GM21447 (cell line): Measurements from ENCODE around the gene SEC31A.

Source experiments
- ATAC-seq: cut with Tn5 transposase; IDR thresholded peaks from one replicate; pipeline ENCODE4 v1.9.1; 2021; ENCODE audit not compliant: unreplicated experiment

SEC31A gene

DNA sequence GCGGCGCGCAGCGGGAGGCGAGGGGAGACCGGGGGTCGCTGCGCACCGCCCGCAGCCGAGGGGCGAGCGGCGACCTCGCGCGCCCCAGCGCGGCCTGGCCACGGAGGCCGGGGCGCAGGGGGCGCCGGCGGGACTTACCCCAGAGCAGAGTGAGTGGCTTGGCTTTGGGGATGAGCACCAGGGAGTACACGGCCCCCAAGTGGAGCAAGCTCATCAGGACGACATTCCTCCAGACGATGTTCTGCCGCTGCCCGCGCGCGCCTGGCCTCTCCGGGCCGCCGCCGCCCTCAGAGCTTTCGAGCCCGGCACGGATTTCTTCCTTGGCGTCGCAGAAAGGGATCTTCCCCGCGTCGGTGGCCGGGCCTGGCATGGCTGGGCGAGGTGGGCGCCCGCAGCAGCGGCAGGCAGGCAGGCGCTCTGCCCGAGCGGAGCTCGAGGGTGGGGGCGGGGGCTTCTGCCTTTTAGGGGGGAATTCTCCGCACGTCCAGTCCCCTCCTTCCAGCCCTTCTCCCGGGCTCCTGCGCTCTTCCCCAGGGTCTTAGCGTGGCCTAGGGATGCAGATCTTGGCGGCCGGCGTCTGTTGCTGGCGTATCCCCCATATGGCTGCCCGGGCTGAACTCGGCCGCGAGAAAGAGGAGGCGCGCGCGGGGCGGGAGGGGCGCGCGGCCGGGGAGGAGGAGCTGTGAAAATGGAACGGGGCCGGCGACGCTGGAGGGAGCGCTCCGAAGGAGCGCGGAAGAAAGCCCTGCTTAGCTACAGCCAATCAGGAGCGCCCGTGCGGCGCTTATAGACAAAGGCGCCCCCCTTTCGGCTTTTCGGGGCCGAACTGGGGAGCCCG lies 92.6 kb downstream of the SEC31A start, which contains the start of gene SCD5:
TSS of gene SCD5 (minus strand) at position 629 of the 838 bp plus-strand sequence. CDS start at position 370, 259 bp downstream.
- peak; percentile 90 for ATAC-seq

GRCh38 chr4:82797405-82798111 lies 93.4 kb downstream of the SEC31A start:
- no peak for ATAC-seq

DNA sequence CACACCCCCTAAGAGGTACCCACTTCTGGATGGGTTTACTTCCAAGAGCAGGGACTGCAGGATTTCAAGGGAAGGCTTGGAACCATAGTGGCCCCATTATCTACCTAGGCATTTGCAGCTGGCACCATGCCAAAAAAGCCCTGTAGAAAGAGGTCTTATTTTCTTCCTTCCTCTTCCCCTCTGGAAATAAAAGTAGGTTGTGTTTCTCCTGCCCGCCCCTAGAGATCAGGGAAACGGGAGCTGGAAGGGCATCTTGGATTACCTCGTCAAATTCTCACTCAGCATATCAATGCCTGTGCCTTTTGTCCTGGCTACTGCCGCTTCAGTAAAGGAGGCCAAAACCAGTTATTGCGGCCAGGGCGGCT lies 93.9 kb downstream of the SEC31A start:
- no peak for ATAC-seq

- ATAC-seq = no peak
These were observed 97.9 kb downstream of the SEC31A start for GRCh38 chr4:82792912-82793649.

DNA sequence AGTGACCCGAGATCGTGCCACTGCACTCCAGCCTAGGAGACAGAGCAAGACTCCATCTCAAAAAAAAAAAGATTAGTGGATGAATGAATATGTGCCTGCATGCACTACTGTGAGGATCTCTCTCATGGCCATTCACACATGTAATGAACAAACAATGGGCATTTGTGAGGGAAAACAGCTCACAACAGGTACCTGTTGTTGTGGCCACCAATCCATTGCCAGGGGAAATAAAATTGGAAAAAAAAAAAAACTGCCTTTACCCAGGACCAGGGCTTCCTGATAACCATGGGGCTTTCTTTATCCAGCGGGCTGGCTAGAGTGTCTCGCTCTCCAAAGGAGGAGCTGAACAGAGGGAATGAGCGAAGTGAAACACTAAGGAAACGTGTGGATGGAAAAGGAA lies 99.8 kb downstream of the SEC31A start:
- no peak for ATAC-seq

DNA sequence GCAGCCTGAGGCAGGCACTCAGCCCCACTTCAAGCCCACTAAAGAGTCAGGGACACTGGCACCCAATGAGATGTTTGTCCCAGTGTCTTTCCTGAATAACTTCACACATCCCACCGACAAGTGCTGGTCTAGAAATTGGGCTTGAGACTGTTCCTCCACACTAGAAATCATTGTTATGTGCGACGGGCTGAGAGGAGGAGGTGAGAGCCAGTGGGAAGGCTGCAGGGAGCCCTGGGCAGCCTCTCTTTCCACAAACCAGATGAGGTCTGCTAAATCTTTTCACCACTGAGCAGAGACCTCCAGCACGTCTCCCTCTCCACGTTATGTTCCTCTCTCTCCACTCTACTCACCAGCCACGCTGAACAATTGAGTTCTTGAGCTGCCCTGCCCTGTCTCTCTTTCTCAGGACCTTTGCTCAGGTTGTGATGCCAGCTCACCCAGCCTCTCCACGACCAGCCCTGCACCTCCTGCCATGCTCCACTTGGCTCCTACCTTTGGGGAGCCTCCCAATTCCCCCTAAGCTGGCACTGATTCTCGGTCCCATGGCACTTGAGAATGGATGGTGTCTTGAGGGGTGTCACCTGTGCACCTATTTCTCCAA lies 100.8 kb downstream of the SEC31A start:
- ATAC-seq = no peak

GRCh38 chr4:82789025-82789776 lies 101.8 kb downstream of the SEC31A start:
- no peak for ATAC-seq

GRCh38 chr4:82787342-82787741 lies 103.6 kb downstream of the SEC31A start:
- no peak for ATAC-seq

GRCh38 chr4:82786828-82787227 lies 104.1 kb downstream of the SEC31A start:
- no peak for ATAC-seq

GRCh38 chr4:82785611-82786400 lies 105.1 kb downstream of the SEC31A start:
- ATAC-seq = no peak

GRCh38 chr4:82784681-82785610 lies 106.0 kb downstream of the SEC31A start:
- no peak for ATAC-seq

- no peak for ATAC-seq
These were observed 108.2 kb downstream of the SEC31A start for GRCh38 chr4:82782626-82783345.

DNA sequence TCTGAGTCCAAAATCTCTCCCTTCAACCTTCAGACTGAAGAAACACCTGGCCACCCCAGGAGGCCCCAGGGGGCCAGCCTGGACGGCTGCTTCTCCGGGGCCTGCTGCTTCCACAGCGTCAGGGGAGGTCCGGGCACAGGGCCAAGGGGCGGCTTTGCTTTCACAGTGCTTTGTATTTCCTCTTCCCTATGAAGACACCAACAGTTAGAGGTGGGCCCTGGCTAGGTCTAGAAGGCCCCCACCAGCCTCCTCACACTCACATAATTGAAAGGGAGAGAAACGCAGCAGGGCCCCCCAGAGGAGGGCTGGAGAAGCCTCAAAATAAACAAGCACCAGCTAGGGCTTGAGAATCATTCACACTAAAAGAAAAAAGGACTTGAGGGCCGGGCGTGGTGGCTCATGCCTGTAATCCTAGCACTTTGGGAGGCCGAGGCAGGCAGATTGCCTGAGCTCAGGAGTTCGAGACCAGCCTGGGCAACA lies 110.2 kb downstream of the SEC31A start:
- peak; percentile 84 for ATAC-seq

GRCh38 chr4:82780170-82780751 lies 110.7 kb downstream of the SEC31A start:
- no peak for ATAC-seq

DNA sequence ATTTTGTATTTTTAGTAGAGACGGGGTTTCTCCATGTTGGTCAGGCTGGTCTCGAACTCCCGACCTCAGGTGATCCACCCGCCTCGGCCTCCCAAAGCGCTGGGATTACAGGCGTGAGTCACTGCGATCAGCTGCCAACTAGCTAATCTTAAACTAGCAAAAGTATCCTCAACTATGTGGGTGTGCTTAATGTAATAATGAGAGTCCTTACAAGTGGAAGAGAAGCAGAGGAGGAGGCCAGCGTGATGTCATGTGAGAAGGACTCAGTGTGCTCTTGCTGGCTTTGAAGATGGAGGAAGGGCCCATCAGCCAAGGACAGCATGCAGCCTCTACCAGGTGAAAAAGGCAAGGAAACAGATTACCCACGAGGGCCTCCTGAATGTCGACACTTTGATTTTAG lies 111.9 kb downstream of the SEC31A start:
- ATAC-seq = no peak

DNA sequence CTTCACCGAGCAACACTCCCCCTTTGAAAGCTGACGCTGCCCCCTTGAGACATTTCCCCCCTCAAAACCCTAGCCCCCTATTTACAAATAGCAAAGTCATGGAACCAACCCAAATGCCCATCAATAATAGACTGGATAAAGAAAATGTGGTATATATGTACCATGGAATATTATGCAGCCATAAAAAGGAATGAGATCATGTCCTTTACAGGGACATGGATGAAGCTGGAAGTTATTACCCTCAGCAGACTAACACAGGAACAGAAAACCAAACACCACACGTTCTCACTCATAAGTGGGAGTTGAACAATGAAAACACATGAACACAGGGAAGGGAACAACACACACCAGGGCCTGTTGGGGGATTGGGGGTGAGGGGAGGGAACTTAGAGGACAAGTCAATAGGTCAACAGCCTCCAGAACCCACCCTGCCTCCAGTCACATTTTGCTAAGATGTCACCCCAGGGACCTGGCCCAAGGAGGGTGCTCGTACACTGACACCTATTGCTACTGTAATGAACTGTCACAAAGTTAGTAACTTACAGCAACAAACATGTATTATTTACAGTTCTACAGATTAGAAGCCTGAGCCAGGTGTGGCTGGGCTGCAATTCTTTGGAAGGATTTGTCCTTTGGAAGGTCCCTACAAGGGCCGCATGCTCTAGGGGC lies 113.0 kb downstream of the SEC31A start:
- no peak for ATAC-seq
